ENCODE measurements around the gene NCKAP5L.

GRCh38 chr12:49804821-49805220 lies 23.4 kb downstream of the NCKAP5L start:
- no peak for TF ChIP-seq POLR2A (IDR thresholded peaks at IDR 0.05; ENCODE audit: low read depth, low read length)
- TF ChIP-seq, protein P1, sequence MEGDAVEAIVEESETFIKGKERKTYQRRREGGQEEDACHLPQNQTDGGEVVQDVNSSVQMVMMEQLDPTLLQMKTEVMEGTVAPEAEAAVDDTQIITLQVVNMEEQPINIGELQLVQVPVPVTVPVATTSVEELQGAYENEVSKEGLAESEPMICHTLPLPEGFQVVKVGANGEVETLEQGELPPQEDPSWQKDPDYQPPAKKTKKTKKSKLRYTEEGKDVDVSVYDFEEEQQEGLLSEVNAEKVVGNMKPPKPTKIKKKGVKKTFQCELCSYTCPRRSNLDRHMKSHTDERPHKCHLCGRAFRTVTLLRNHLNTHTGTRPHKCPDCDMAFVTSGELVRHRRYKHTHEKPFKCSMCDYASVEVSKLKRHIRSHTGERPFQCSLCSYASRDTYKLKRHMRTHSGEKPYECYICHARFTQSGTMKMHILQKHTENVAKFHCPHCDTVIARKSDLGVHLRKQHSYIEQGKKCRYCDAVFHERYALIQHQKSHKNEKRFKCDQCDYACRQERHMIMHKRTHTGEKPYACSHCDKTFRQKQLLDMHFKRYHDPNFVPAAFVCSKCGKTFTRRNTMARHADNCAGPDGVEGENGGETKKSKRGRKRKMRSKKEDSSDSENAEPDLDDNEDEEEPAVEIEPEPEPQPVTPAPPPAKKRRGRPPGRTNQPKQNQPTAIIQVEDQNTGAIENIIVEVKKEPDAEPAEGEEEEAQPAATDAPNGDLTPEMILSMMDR (IDR thresholded peaks at IDR 0.05; ENCODE audit: extremely low read depth in 1 of 2, insufficient read depth in 1 of 2, low read depth in 1 of 2, low read length in 2 of 2) = no peak
- no peak for TF ChIP-seq EZH2 (IDR thresholded peaks at IDR 0.05; ENCODE audit: borderline replicate concordance, low read depth, low read length, severe bottlenecking)
- TF ChIP-seq MYC (IDR thresholded peaks at IDR 0.05; ENCODE audit: low read depth, low read length) = no peak
- no peak for TF ChIP-seq MAX (IDR thresholded peaks at IDR 0.05; ENCODE audit: insufficient read depth, insufficient read length)
- no peak for TF ChIP-seq FOS (IDR thresholded peaks at IDR 0.05; ENCODE audit: borderline replicate concordance, insufficient read depth, low read length)
- TF ChIP-seq POLR2AphosphoS5 (IDR thresholded peaks at IDR 0.05; ENCODE audit: insufficient read depth, low read depth, low read length) = no peak
- no peak for TF ChIP-seq JUN (IDR thresholded peaks at IDR 0.05; ENCODE audit: borderline replicate concordance, insufficient read depth, insufficient read length, low read depth)
- no peak for TF ChIP-seq GATA2 (IDR thresholded peaks at IDR 0.05; ENCODE audit: insufficient read depth, insufficient read length, low read depth, low read length)
